Measurements from ENCODE around the gene CDC45. TPM values are rescaled to one million over a fixed set of nuclear protein-coding genes. Genes with fewer than 3 reads are reported as not detected.
"Not testable (repeated sequence)": the region's sequence is repeated elsewhere in the genome, so short reads cannot be mapped to it uniquely, and the experiment has no call there.

Gene CDC45
- total RNA-seq, 4 donors from 2014 or later: 0.39 to 3.9 (median 2.0) TPM

DNA sequence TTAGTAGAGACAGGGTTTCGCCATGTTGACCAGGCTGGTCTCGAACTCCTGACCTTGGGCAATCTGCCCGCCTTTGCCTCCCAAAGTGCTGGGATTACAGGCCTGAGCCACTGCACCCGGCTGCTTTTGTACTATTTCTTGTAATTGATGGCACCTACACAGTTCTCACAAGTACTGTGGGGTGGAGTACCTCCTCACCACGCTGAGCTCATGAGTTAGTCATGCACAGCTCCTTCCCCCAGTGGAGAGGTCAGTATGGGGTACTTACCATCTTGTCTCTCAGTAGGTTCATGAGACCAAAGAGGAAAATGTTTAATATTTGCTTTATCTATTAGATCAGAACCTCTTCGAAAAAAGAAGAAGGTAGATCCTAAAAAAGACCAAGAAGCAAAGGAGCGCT is 45.3 kb upstream of the CDC45 start:
- WGBS, 2 donors: 93 to 94% methylated on average over 7 of the region's 7 CpGs

DNA sequence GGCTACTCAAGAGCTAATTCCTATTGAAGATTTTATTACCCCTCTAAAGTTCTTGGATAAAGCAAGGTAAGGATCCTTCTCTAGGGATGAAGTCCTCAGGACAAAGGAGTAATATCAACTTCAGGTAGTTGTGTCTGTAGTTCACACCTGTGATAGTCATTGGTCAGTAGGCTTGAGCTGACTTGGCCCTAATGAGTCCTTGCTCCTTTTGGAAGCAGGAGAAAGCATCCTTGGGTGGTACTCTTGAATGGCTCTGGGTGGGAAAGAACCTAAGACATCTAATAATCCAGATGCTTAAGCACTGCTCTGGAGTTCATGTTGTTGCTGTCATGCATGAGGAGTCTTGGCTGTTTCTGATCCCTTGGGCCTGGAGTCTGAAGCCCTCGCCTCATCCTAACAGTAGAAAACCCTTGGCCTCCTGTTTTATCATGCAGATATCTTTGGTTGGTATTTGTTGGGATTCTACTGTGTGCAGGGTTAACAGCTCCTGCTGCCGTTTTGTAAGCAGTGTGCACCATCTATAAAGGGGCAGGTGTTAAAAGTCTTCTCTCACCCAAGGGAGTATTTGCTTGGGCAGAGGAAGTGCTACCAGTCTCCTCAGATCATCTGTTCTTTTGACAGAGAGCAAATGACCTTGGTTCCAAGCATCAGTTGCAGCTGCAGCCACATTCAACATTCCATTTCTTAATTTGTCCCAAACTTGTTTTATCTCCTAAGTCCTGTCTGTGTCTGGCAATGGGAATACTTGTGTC is 44.7 kb upstream of the CDC45 start:
- intact Hi-C loops (cut with DNase I; ENCODE audit: low total_unique reads): no loop called here
- no peak for TF ChIP-seq POLR2A (IDR thresholded peaks at IDR 0.05)
- TF ChIP-seq, protein P1, sequence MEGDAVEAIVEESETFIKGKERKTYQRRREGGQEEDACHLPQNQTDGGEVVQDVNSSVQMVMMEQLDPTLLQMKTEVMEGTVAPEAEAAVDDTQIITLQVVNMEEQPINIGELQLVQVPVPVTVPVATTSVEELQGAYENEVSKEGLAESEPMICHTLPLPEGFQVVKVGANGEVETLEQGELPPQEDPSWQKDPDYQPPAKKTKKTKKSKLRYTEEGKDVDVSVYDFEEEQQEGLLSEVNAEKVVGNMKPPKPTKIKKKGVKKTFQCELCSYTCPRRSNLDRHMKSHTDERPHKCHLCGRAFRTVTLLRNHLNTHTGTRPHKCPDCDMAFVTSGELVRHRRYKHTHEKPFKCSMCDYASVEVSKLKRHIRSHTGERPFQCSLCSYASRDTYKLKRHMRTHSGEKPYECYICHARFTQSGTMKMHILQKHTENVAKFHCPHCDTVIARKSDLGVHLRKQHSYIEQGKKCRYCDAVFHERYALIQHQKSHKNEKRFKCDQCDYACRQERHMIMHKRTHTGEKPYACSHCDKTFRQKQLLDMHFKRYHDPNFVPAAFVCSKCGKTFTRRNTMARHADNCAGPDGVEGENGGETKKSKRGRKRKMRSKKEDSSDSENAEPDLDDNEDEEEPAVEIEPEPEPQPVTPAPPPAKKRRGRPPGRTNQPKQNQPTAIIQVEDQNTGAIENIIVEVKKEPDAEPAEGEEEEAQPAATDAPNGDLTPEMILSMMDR (IDR thresholded peaks at IDR 0.05): no peak
- no peak for DNase-seq (ENCODE audit: low spot score in 2 of 2)
- H3K4me3 ChIP-seq (ENCODE audit: low read depth, poor library complexity, severe bottlenecking): no peak overlapping the region
- 78 to 79% methylated on average over 2 of the region's 2 CpGs for WGBS, 2 donors

More for the DNA sequence above, 45.3 kb upstream of the CDC45 start:
- no peak overlapping the region for H3K4me3 ChIP-seq (ENCODE audit: low read depth, poor library complexity, severe bottlenecking)
- TF ChIP-seq, protein P1 (IDR thresholded peaks at IDR 0.05): no peak
- TF ChIP-seq POLR2A (IDR thresholded peaks at IDR 0.05): no peak
- intact Hi-C loops (cut with DNase I; ENCODE audit: low total_unique reads): no loop called here
- no peak for DNase-seq (ENCODE audit: low spot score in 2 of 2)

DNA sequence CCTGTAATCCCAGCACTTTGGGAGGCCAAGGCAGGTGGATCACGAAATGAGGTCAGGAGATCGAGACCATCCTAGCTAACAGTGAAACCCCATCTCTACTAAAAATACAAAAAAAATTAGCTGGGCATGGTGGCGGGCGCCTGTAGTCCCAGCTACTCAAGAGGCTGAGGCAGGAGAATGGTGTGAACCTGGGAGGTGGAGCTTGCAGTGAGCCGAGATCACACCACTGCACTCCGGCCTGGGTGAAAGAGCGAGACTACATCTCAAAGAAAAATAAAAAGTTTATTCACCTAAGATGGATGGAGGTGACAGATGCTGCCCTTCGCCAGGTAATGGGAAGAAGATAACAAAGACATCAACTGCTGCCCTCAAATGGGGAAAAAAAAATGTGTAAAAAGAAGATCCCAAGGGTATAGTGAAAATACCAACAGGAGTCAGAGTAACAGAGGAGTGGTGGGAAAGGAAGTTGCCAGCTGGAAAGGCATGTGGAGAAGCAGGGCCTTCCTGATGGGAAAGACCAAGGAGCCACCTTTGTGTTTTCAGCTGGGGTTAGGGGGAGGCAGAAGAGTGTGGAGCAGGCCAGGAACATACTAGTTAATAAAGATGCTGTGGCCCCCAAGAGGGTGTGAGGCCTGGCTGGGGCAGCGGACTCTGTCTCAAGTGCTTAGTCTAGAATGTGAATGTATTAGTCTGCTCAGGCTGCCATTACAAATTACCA is 43.1 kb upstream of the CDC45 start:
- H3K4me3 ChIP-seq (ENCODE audit: low read depth, poor library complexity, severe bottlenecking); intact Hi-C loops (cut with DNase I; ENCODE audit: low total_unique reads); DNase-seq (ENCODE audit: low spot score in 2 of 2): not testable (repeated sequence)
- WGBS, 2 donors: 92% methylated on average over 9 of the region's 9 CpGs

DNA sequence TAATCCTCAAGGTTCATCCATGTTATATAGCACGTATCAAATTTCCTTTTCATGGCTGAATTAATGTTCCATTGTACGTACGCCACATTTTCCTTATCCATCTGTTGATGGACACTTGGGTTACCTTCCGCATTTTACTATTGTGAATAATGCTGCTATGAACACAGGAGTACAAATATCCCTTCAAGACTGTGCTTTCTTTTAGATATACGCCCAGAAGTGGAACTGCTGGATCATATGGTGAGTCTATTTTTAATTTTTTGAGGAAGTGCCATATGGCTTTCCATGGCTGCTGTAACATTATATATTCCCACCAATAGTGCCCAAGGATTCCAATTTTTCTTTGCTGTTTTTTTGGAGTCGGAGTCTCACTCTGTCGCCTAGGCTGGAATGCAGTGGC is 41.4 kb upstream of the CDC45 start:
- WGBS, 2 donors: 64% methylated on average over 7 of the region's 7 CpGs
- intact Hi-C loops (cut with DNase I; ENCODE audit: low total_unique reads): no loop called here

DNA sequence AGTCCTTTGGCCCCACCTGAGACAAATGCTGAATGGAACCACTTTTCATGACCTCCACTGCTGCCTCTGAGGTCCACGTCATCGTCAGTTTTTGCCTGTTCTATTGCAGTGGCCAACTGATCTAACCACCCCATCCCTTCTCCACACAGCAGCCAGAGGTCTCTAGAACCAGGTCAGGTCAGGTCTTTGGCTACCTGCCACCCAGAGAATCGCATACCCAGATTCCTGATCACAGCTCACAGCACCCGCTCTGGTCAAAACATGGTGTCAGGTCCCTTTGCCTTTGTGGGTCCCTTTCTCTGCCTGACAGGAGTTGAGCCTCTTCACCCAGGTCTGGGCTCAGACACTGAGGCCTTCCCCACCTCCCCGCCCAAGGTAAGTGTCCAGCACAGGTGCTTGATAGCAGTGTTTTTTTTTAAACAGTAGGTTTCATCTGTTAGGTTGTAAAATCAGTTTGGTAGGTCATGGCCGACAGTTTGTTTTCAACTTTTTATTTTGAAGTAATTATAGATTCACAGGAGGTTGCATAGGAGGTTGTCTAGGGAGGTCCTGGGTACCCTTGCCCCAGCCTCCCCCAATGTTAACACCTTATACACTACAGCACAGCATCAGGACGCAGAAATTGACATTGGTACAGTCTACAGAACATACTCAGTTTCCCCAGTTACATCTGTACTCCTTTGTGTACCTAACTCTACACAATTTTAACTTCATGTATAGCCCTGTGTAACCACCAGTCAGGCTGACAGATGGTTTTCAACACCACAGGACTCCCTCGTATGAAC is 39.1 kb upstream of the CDC45 start:
- no peak overlapping the region for H3K4me3 ChIP-seq (ENCODE audit: low read depth, poor library complexity, severe bottlenecking)
- 81 to 82% methylated on average over 8 of the region's 8 CpGs for WGBS, 2 donors
- DNase-seq (ENCODE audit: low spot score in 2 of 2): peak in 1 of 2 donors; percentile 65
- TF ChIP-seq, protein P1 (IDR thresholded peaks at IDR 0.05): no peak
- no peak for TF ChIP-seq POLR2A (IDR thresholded peaks at IDR 0.05)
- intact Hi-C loops (cut with DNase I; ENCODE audit: low total_unique reads): no loop called here

More for the DNA sequence above, 41.4 kb upstream of the CDC45 start:
- TF ChIP-seq POLR2A (IDR thresholded peaks at IDR 0.05): no peak
- TF ChIP-seq, protein P1 (IDR thresholded peaks at IDR 0.05): no peak
- no peak for DNase-seq (ENCODE audit: low spot score in 2 of 2)
- H3K4me3 ChIP-seq (ENCODE audit: low read depth, poor library complexity, severe bottlenecking): no peak overlapping the region

DNA sequence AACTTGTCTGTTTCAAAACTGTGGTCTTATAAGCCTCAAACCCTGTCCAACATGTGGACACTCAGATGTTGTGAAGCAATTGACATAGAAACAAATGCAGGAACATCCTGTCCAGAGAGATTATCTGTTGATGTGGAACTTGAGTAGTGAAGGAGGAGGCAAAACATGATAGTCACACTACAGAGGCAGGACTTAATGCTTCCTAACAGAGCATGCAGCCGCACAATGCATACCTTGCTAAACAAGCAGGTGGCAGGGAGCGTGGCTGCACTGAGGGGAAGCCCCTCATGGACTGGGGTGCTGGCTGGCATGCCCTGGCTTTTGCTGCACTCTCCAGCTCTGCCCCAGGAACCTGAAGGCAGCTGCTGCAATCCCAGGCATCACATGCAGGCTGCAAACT is 37.6 kb upstream of the CDC45 start:
- no peak for TF ChIP-seq POLR2A (IDR thresholded peaks at IDR 0.05)
- TF ChIP-seq, protein P1 (IDR thresholded peaks at IDR 0.05): no peak
- no peak overlapping the region for H3K4me3 ChIP-seq (ENCODE audit: low read depth, poor library complexity, severe bottlenecking)
- peak in 1 of 2 donors; percentile 75 for DNase-seq (ENCODE audit: low spot score in 2 of 2)
- intact Hi-C loops (cut with DNase I; ENCODE audit: low total_unique reads): no loop called here
- WGBS, 2 donors: 55 to 79% methylated on average over 2 of the region's 2 CpGs
